Testis (tissue), 2 donors: ENCODE data around the gene ABHD13.

Experiments
- POLR2A ChIP-seq: fragments of 450-650 bp; IDR thresholded peaks from one replicate; pipeline ENCODE4 v1.6.1; 2017; ENCODE audit warnings: antibody characterized with exemption, mild to moderate bottlenecking, moderate library complexity
- TF ChIP-seq, protein P1 (sequence below), 3 experiments: fragments of 450-650 bp in 2 of 3; fragments of 200-600 bp in 1 of 3; sonication (generic) in 1 of 3; IDR thresholded peaks; one replicate each; pipeline ENCODE4 v1.5.1; 2016 to 2019; ENCODE audit warnings: antibody characterized with exemption in 3 of 3, mild to moderate bottlenecking in 2 of 3, moderate library complexity in 1 of 3

DNA sequence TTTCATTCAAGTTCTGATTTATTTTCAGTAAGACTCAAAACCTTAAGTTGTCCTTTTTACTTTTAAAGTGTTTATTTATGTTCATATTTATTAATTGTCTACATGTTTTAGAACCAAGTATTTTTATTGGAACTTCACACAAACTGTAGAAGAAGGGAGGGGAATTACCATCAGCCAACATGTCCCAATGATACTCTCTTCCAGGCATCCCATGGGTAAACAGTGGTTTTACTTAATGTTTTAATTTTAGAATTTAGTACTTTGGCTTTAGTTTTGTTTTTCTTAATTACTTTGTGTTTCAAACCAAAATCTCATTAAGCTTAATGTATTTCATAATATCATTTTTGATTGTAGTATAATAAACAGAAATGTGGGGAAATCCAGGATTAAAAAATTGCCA is 56.5 kb downstream of the ABHD13 start:
- TF ChIP-seq, protein P1, sequence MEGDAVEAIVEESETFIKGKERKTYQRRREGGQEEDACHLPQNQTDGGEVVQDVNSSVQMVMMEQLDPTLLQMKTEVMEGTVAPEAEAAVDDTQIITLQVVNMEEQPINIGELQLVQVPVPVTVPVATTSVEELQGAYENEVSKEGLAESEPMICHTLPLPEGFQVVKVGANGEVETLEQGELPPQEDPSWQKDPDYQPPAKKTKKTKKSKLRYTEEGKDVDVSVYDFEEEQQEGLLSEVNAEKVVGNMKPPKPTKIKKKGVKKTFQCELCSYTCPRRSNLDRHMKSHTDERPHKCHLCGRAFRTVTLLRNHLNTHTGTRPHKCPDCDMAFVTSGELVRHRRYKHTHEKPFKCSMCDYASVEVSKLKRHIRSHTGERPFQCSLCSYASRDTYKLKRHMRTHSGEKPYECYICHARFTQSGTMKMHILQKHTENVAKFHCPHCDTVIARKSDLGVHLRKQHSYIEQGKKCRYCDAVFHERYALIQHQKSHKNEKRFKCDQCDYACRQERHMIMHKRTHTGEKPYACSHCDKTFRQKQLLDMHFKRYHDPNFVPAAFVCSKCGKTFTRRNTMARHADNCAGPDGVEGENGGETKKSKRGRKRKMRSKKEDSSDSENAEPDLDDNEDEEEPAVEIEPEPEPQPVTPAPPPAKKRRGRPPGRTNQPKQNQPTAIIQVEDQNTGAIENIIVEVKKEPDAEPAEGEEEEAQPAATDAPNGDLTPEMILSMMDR (IDR thresholded peaks at IDR 0.05), result no peak
- no peak for TF ChIP-seq POLR2A
